ENCODE measurements around the gene ADAMTS17.

The ADAMTS17 gene

DNA sequence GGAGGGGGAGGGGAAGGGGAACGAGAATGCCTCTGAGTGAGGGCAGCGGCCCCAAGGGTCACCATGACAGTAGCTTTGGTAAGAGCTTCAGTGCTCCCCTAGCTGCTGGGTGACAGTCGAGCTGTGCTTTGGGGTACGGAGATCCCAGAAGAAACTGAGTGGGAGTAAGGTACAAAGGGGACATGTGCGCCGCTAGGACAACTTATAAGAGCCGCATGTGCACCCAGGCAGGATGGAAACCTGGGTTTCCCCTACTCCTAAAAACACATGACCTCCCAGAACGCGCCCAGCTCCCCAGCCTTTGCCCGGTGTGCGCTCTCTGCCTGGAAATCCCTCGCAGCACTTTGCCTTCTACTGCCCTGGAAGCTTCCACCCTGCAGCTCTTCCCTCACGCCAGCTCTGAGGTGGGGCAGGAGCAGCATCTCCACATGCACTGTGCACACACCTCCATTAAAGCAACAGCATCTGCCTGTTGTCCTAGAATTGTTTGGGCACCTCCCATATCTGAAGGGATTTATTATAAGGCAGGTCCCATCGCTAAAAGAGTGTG, 232.2 kb downstream of the ADAMTS17 start:
- Histone ChIP-seq H4K12ac (ENCODE audit: low read depth, low read length) (no peak overlapping the region), H3K9ac (ENCODE audit: low read length) (no peak overlapping the region), H3K18ac (ENCODE audit: low read length) (no peak overlapping the region), H3K27me3 (ENCODE audit: insufficient read depth, low read length) (no peaks in the 10 kb centered on the region), H3K4me3 (ENCODE audit: low read depth, low read length) (peak overlapping the region; percentile 30), H4K8ac (ENCODE audit: low read depth, low read length) (no peak overlapping the region), H3K27ac (ENCODE audit: low read depth, low read length) (no peak overlapping the region), H3K36me3 (ENCODE audit: control insufficient read depth in 1 of 2, insufficient read depth in 2 of 2, low read length in 2 of 2) (no peaks in the 10 kb centered on the region), H2AK5ac (ENCODE audit: low read length) (no peak overlapping the region), H3K4ac (ENCODE audit: low read depth, low read length) (no peak overlapping the region), H2AFZ (ENCODE audit: insufficient read depth, low read length, poor library complexity) (no peak overlapping the region), H3K79me2 (ENCODE audit: control insufficient read depth, insufficient read depth, low read length, poor library complexity) (no peaks in the 10 kb centered on the region), H2BK12ac (ENCODE audit: low read length) (no peak overlapping the region), H3K9me3 (ENCODE audit: insufficient read depth, low read depth, low read length) (peaks cover 4% of the 10 kb centered on the region), H3K4me1 (ENCODE audit: control insufficient read depth in 1 of 2, insufficient read depth in 2 of 2, low read length in 2 of 2) (peaks cover 0 to 9% of the 10 kb centered on the region in 2 experiments), H2BK5ac (ENCODE audit: low read depth, low read length, poor library complexity) (no peak overlapping the region), H3K14ac (ENCODE audit: low read length) (no peak overlapping the region), H4K91ac (ENCODE audit: low read depth, low read length) (no peak overlapping the region), H3K23ac (ENCODE audit: low read length) (no peak overlapping the region), H3K79me1 (ENCODE audit: low read length) (no peaks in the 10 kb centered on the region), H3K4me2 (ENCODE audit: low read length) (no peak overlapping the region), H2BK120ac (ENCODE audit: insufficient read depth, low read length, poor library complexity) (no peak overlapping the region)
- no peak for DNase-seq
- WGBS (ENCODE audit: extremely low coverage, insufficient coverage, insufficient read length) = no CpG with 5 or more reads among the region's 14 CpGs

- no CpG with 5 or more reads among the region's 15 CpGs for WGBS (ENCODE audit: extremely low coverage, insufficient coverage, insufficient read length)
- H3K36me3 ChIP-seq (ENCODE audit: control insufficient read depth in 1 of 2, insufficient read depth in 2 of 2, low read length in 2 of 2) = no peaks in the 10 kb centered on the region
- H3K4me2 ChIP-seq (ENCODE audit: low read length) = no peak overlapping the region
- H3K9me3 ChIP-seq (ENCODE audit: insufficient read depth, low read depth, low read length) = peaks cover 4% of the 10 kb centered on the region
- H2BK5ac ChIP-seq (ENCODE audit: low read depth, low read length, poor library complexity) = no peak overlapping the region
- no peak overlapping the region for H3K4me3 ChIP-seq (ENCODE audit: low read depth, low read length)
- no peak overlapping the region for H2BK12ac ChIP-seq (ENCODE audit: low read length)
- H3K4me1 ChIP-seq (ENCODE audit: control insufficient read depth in 1 of 2, insufficient read depth in 2 of 2, low read length in 2 of 2) = peaks cover 0 to 6% of the 10 kb centered on the region in 2 experiments
- no peaks in the 10 kb centered on the region for H3K27me3 ChIP-seq (ENCODE audit: insufficient read depth, low read length)
- no peak overlapping the region for H4K12ac ChIP-seq (ENCODE audit: low read depth, low read length)
- no peak overlapping the region for H3K23ac ChIP-seq (ENCODE audit: low read length)
- no peak overlapping the region for H2AFZ ChIP-seq (ENCODE audit: insufficient read depth, low read length, poor library complexity)
- no peak overlapping the region for H3K18ac ChIP-seq (ENCODE audit: low read length)
- no peak overlapping the region for H2AK5ac ChIP-seq (ENCODE audit: low read length)
- no peak overlapping the region for H3K27ac ChIP-seq (ENCODE audit: low read depth, low read length)
- no peak overlapping the region for H4K8ac ChIP-seq (ENCODE audit: low read depth, low read length)
- no peaks in the 10 kb centered on the region for H3K79me1 ChIP-seq (ENCODE audit: low read length)
- no peak overlapping the region for H2BK120ac ChIP-seq (ENCODE audit: insufficient read depth, low read length, poor library complexity)
- no peak overlapping the region for H3K14ac ChIP-seq (ENCODE audit: low read length)
- H3K79me2 ChIP-seq (ENCODE audit: control insufficient read depth, insufficient read depth, low read length, poor library complexity) = no peaks in the 10 kb centered on the region
- no peak overlapping the region for H4K91ac ChIP-seq (ENCODE audit: low read depth, low read length)
- no peak for DNase-seq
- no peak overlapping the region for H3K4ac ChIP-seq (ENCODE audit: low read depth, low read length)
- no peak overlapping the region for H3K9ac ChIP-seq (ENCODE audit: low read length)
These were observed 232.9 kb downstream of the ADAMTS17 start for GRCh38 chr15:100108846-100109245.

DNA sequence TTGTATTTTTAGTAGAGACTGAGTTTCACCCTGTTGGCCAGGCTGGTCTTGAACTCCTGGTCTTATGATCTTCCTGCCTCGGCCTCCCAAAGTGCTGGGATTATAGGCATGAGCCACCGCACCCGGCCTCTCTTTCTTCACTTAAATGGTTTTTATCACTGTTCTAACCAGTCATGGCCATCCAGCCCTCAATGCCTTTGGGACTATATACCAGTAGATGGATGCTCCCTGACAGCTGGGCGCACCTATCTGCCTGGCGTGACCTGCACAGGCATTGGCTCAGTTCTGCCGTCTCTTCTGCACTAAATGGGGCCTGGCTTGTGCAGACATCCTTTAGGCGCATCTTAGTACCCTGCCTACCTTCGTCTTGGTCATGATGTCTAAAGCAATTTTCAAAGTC, 233.4 kb downstream of the ADAMTS17 start:
- no CpG with 5 or more reads among the region's 8 CpGs for WGBS (ENCODE audit: extremely low coverage, insufficient coverage, insufficient read length)
- H3K36me3 ChIP-seq (ENCODE audit: control insufficient read depth in 1 of 2, insufficient read depth in 2 of 2, low read length in 2 of 2) = no peaks in the 10 kb centered on the region

GRCh38 chr15:100107606-100108225, 234.1 kb downstream of the ADAMTS17 start:
- H3K79me1 ChIP-seq (ENCODE audit: low read length) = no peaks in the 10 kb centered on the region
- H3K9me3 ChIP-seq (ENCODE audit: insufficient read depth, low read depth, low read length) = peaks cover 4% of the 10 kb centered on the region
- no peak overlapping the region for H4K12ac ChIP-seq (ENCODE audit: low read depth, low read length)
- peaks cover 0 to 6% of the 10 kb centered on the region in 2 experiments for H3K4me1 ChIP-seq (ENCODE audit: control insufficient read depth in 1 of 2, insufficient read depth in 2 of 2, low read length in 2 of 2)
- DNase-seq = no peak
- H2BK5ac ChIP-seq (ENCODE audit: low read depth, low read length, poor library complexity) = no peak overlapping the region
- no peak overlapping the region for H3K14ac ChIP-seq (ENCODE audit: low read length)
- H3K23ac ChIP-seq (ENCODE audit: low read length) = no peak overlapping the region
- no peak overlapping the region for H4K8ac ChIP-seq (ENCODE audit: low read depth, low read length)
- no peak overlapping the region for H3K4me3 ChIP-seq (ENCODE audit: low read depth, low read length)
- WGBS (ENCODE audit: extremely low coverage, insufficient coverage, insufficient read length) = no CpG with 5 or more reads among the region's 11 CpGs
- H2BK12ac ChIP-seq (ENCODE audit: low read length) = no peak overlapping the region
- no peak overlapping the region for H3K18ac ChIP-seq (ENCODE audit: low read length)
- H3K4me2 ChIP-seq (ENCODE audit: low read length) = no peak overlapping the region
- H2AFZ ChIP-seq (ENCODE audit: insufficient read depth, low read length, poor library complexity) = no peak overlapping the region
- no peak overlapping the region for H3K4ac ChIP-seq (ENCODE audit: low read depth, low read length)
- no peak overlapping the region for H3K9ac ChIP-seq (ENCODE audit: low read length)
- H2AK5ac ChIP-seq (ENCODE audit: low read length) = no peak overlapping the region
- H3K36me3 ChIP-seq (ENCODE audit: control insufficient read depth in 1 of 2, insufficient read depth in 2 of 2, low read length in 2 of 2) = no peaks in the 10 kb centered on the region
- H3K79me2 ChIP-seq (ENCODE audit: control insufficient read depth, insufficient read depth, low read length, poor library complexity) = no peaks in the 10 kb centered on the region
- H2BK120ac ChIP-seq (ENCODE audit: insufficient read depth, low read length, poor library complexity) = no peak overlapping the region
- H3K27ac ChIP-seq (ENCODE audit: low read depth, low read length) = no peak overlapping the region
- no peak overlapping the region for H4K91ac ChIP-seq (ENCODE audit: low read depth, low read length)
- H3K27me3 ChIP-seq (ENCODE audit: insufficient read depth, low read length) = no peaks in the 10 kb centered on the region

More for the DNA sequence above, 233.4 kb downstream of the ADAMTS17 start:
- Histone ChIP-seq H3K18ac (ENCODE audit: low read length) (no peak overlapping the region), H3K79me2 (ENCODE audit: control insufficient read depth, insufficient read depth, low read length, poor library complexity) (no peaks in the 10 kb centered on the region), H2BK120ac (ENCODE audit: insufficient read depth, low read length, poor library complexity) (no peak overlapping the region), H2BK5ac (ENCODE audit: low read depth, low read length, poor library complexity) (no peak overlapping the region), H3K79me1 (ENCODE audit: low read length) (no peaks in the 10 kb centered on the region), H4K8ac (ENCODE audit: low read depth, low read length) (no peak overlapping the region), H3K27ac (ENCODE audit: low read depth, low read length) (no peak overlapping the region), H3K9me3 (ENCODE audit: insufficient read depth, low read depth, low read length) (peaks cover 4% of the 10 kb centered on the region), H3K23ac (ENCODE audit: low read length) (no peak overlapping the region), H2AK5ac (ENCODE audit: low read length) (no peak overlapping the region), H3K27me3 (ENCODE audit: insufficient read depth, low read length) (no peaks in the 10 kb centered on the region), H4K12ac (ENCODE audit: low read depth, low read length) (no peak overlapping the region), H3K9ac (ENCODE audit: low read length) (no peak overlapping the region), H3K4me2 (ENCODE audit: low read length) (no peak overlapping the region), H3K14ac (ENCODE audit: low read length) (no peak overlapping the region), H4K91ac (ENCODE audit: low read depth, low read length) (no peak overlapping the region), H3K4me1 (ENCODE audit: control insufficient read depth in 1 of 2, insufficient read depth in 2 of 2, low read length in 2 of 2) (peaks cover 0 to 6% of the 10 kb centered on the region in 2 experiments), H3K4ac (ENCODE audit: low read depth, low read length) (no peak overlapping the region), H2AFZ (ENCODE audit: insufficient read depth, low read length, poor library complexity) (no peak overlapping the region), H2BK12ac (ENCODE audit: low read length) (no peak overlapping the region), H3K4me3 (ENCODE audit: low read depth, low read length) (no peak overlapping the region)
- DNase-seq = no peak
